ENCODE measurements around the gene NISCH.

NISCH gene

GRCh38 chr3:52435246-52436101 lies 19.9 kb upstream of the NISCH start:
- DNase-seq (ENCODE audit: low read depth, low spot score) = no peak

- DNase-seq (ENCODE audit: low read depth, low spot score) = peak; percentile 30
These were observed 18.8 kb upstream of the NISCH start for GRCh38 chr3:52436500-52437149.

- DNase-seq (ENCODE audit: low read depth, low spot score) = no peak
These were observed 17.9 kb upstream of the NISCH start for GRCh38 chr3:52437326-52438103.

- DNase-seq (ENCODE audit: low read depth, low spot score) = no peak
These were observed 17.4 kb upstream of the NISCH start for GRCh38 chr3:52438104-52438376.

- no peak for DNase-seq (ENCODE audit: low read depth, low spot score)
These were observed 16.6 kb upstream of the NISCH start for GRCh38 chr3:52438579-52439425.

- no peak for DNase-seq (ENCODE audit: low read depth, low spot score)
These were observed 15.8 kb upstream of the NISCH start for GRCh38 chr3:52439426-52440248.

- no peak for DNase-seq (ENCODE audit: low read depth, low spot score)
These were observed 15.2 kb upstream of the NISCH start for GRCh38 chr3:52440249-52440551.

GRCh38 chr3:52440671-52441070 lies 14.7 kb upstream of the NISCH start:
- DNase-seq (ENCODE audit: low read depth, low spot score) = no peak

GRCh38 chr3:52441091-52441771 lies 14.2 kb upstream of the NISCH start:
- no peak for DNase-seq (ENCODE audit: low read depth, low spot score)

- no peak for DNase-seq (ENCODE audit: low read depth, low spot score)
These were observed 13.6 kb upstream of the NISCH start for GRCh38 chr3:52441772-52442332.

GRCh38 chr3:52442409-52443267 lies 12.8 kb upstream of the NISCH start:
- no peak for DNase-seq (ENCODE audit: low read depth, low spot score)

GRCh38 chr3:52443268-52443610 lies 12.2 kb upstream of the NISCH start:
- no peak for DNase-seq (ENCODE audit: low read depth, low spot score)

GRCh38 chr3:52443791-52444687 lies 11.4 kb upstream of the NISCH start:
- DNase-seq (ENCODE audit: low read depth, low spot score) = no peak

GRCh38 chr3:52444860-52445793 lies 10.3 kb upstream of the NISCH start, which contains the start of gene SEMA3G:
SEMA3G (minus strand) TSS chr3:52445103; CDS start chr3:52445027, 76 bp downstream.
- no peak for DNase-seq (ENCODE audit: low read depth, low spot score)

- DNase-seq (ENCODE audit: low read depth, low spot score) = no peak
These were observed 9.4 kb upstream of the NISCH start for GRCh38 chr3:52446042-52446441.

GRCh38 chr3:52446631-52447511 lies 8.5 kb upstream of the NISCH start:
- no peak for DNase-seq (ENCODE audit: low read depth, low spot score)
